ENCODE measurements around the gene MS4A6E.

DNA sequence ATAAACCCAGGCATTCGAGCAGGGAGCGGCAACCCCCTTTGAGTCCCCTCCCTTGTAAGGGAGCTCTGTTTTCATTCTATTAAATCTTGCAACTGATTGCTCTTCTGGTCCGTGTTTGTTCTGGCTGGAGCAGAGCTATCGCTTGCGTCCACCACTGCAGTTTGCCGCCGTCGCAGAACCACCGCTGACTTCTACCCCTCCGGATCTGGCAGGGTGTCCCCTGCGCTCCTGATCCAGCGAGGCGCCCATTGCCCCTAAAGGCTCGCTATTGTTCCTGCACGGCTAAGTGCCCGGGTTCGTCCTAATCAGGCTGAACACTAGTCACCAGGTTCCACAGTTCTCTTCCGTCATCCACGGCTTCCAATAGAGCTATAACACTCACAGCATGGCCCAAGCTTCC, 40.8 kb downstream of the MS4A6E start:
- no peak for TF ChIP-seq CTCF (IDR thresholded peaks at IDR 0.05; ENCODE audit: low read length)
- no peak for TF ChIP-seq EZH2 (IDR thresholded peaks at IDR 0.05; ENCODE audit: borderline replicate concordance, low read length)

All from OCI-LY1 (cell line).